GM12874 (cell line): ENCODE data around the gene PDZD8.

ENCODE experiments used
- TF ChIP-seq, protein P1 (sequence below): IDR thresholded peaks from 2 replicates; pipeline ENCODE4 v1.5.1; 2011; ENCODE audit warnings: low read depth, mild to moderate bottlenecking, control low read depth, low read length, moderate library complexity; ENCODE audit not compliant: insufficient read depth

The PDZD8 gene

DNA sequence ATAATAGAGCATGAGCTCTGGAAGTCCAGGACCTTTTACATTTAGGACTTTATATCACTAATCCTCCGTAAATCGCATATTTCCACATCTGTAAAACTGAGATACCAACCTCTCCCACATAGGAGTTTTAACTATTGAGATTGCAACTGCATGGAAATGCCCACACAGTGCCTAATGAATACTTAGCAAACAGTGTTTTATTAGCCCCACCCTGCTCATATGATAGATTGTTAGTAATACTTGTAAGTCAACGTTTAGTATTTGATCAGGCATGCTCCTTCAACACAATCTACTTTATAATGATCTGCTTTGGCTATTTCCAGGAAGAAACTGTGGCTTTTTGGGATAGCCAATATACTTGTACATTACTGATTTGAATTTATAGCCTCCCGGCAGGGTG lies 8.5 kb downstream of the PDZD8 start:
- TF ChIP-seq, protein P1, sequence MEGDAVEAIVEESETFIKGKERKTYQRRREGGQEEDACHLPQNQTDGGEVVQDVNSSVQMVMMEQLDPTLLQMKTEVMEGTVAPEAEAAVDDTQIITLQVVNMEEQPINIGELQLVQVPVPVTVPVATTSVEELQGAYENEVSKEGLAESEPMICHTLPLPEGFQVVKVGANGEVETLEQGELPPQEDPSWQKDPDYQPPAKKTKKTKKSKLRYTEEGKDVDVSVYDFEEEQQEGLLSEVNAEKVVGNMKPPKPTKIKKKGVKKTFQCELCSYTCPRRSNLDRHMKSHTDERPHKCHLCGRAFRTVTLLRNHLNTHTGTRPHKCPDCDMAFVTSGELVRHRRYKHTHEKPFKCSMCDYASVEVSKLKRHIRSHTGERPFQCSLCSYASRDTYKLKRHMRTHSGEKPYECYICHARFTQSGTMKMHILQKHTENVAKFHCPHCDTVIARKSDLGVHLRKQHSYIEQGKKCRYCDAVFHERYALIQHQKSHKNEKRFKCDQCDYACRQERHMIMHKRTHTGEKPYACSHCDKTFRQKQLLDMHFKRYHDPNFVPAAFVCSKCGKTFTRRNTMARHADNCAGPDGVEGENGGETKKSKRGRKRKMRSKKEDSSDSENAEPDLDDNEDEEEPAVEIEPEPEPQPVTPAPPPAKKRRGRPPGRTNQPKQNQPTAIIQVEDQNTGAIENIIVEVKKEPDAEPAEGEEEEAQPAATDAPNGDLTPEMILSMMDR = no peak

DNA sequence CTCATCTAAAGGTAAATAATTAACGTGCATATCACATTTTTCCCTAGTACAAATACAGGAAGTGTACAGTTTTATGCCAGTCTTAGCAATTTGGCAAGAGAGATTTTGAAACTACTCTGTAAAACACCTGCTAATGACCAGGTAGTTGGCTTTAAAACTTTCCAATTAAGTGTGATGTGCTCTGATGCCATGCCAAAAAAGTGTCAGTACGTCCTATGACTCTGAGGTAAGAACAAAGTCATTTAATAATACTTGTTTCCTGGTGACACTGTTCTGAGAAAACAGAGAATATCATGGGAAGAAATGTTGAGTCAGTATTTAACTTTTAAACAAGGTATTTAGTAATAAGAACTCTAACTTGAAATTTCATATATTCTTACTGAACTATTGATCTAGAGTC lies 9.6 kb downstream of the PDZD8 start:
- TF ChIP-seq, protein P1 = no peak

DNA sequence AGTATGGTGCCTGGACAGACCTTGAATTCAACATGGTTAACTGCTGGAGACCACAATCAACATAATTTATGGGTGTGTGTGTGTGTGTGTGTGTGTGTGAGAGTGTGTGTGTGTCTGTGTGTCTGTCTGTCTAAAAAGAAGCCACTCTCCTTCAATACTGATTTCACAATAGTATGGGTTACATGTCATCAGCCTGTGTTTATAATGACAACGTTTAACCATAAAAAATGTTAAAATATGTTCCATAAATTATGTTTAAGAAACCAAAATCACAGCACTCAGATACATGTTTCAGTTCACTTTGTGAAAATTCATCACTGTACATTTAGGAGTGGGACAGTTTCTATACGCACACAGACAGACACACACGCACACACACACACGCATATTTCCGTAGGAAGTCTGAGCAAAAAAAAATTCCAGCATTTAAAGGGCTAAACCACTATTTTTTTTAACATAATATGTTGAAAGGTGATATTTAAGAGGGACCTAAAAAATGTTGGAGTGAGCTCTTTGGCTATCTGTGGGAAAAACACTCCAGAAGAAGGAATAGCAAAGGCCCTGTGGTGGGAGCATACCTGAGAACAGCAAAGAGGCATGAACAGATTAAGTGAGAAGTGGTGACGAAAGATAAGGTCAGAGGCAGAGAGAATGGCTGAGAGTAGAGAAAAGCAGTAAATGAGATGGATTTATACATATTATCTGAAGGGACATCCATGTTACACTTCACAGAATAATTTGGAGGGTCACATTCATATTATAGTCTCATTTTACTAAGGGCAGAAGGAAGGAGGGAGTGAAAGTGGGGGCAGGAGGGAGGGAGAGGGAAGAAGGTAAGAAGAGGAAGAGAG lies 10.9 kb downstream of the PDZD8 start:
- TF ChIP-seq, protein P1 = no peak

GRCh38 chr10:117363028-117363427 lies 12.2 kb downstream of the PDZD8 start:
- TF ChIP-seq, protein P1 = no peak

GRCh38 chr10:117362313-117362712 lies 12.9 kb downstream of the PDZD8 start:
- TF ChIP-seq, protein P1 = no peak

- TF ChIP-seq, protein P1 = no peak
Observed at GRCh38 chr10:117360994-117361667, 14.1 kb downstream of the PDZD8 start.

- TF ChIP-seq, protein P1 = no peak
Observed at GRCh38 chr10:117360016-117360415, 15.2 kb downstream of the PDZD8 start.
